T-helper 1 cell (primary cell): ENCODE measurements around the gene RAB25.
"Not testable (repeated sequence)": the region's sequence is repeated elsewhere in the genome, so short reads cannot be mapped to it uniquely, and the experiment has no call there.

Experiments used
- DNase-seq, 5 donors: peaks; one replicate each; pipeline ENCODE4 v3.0.0-alpha.2; 2012 to 2020

RAB25 gene

GRCh38 chr1:156102633-156103511 lies 41.9 kb downstream of the RAB25 start:
- no peak for DNase-seq

GRCh38 chr1:156103521-156103947 lies 42.6 kb downstream of the RAB25 start:
- peak in 1 of 5 donors; percentile 54 for DNase-seq

GRCh38 chr1:156104065-156104810 lies 43.3 kb downstream of the RAB25 start:
- DNase-seq: peak; percentile 30 to 64 (median 60)

- DNase-seq: no peak
Measured at GRCh38 chr1:156104861-156105832, 44.2 kb downstream of the RAB25 start.

GRCh38 chr1:156106624-156107488 lies 45.9 kb downstream of the RAB25 start:
- no peak for DNase-seq

- DNase-seq: no peak
Measured at GRCh38 chr1:156108057-156108456, 47.1 kb downstream of the RAB25 start.

GRCh38 chr1:156108664-156109241 lies 47.8 kb downstream of the RAB25 start:
- no peak for DNase-seq

GRCh38 chr1:156110252-156110651 lies 49.3 kb downstream of the RAB25 start:
- no peak for DNase-seq

- no peak for DNase-seq
Measured at GRCh38 chr1:156111355-156111962, 50.5 kb downstream of the RAB25 start.

- no peak for DNase-seq
Measured at GRCh38 chr1:156112276-156113137, 51.5 kb downstream of the RAB25 start.

- no peak for DNase-seq
Measured at GRCh38 chr1:156113282-156113950, 52.5 kb downstream of the RAB25 start.

- peak; percentile 66 to 78 (median 72) for DNase-seq
Measured at GRCh38 chr1:156114101-156114918, 53.4 kb downstream of the RAB25 start, which contains the start of gene LMNA. Gene LMNA (plus strand): TSS chr1:156114711. CDS start chr1:156114919, 208 bp downstream.

GRCh38 chr1:156114919-156115513 lies 54.1 kb downstream of the RAB25 start:
- no peak for DNase-seq

- DNase-seq: no peak
Measured at GRCh38 chr1:156115514-156116374, 54.8 kb downstream of the RAB25 start.

GRCh38 chr1:156116731-156117130 lies 55.8 kb downstream of the RAB25 start:
- not testable (repeated sequence) for DNase-seq

GRCh38 chr1:156117414-156118176 lies 56.6 kb downstream of the RAB25 start:
- no peak for DNase-seq
